GM10266 (cell line): Measurements from ENCODE around the gene TRIP12.

Source experiments
- DNase-seq: peaks from one replicate; pipeline ENCODE4 v3.0.0; 2012; ENCODE audit errors: extremely low spot score
- TF ChIP-seq, protein P1 (sequence below): IDR thresholded peaks from 2 replicates; pipeline ENCODE4 v1.5.1; 2012; ENCODE audit warnings: mild to moderate bottlenecking, low read depth; ENCODE audit not compliant: control insufficient read depth, insufficient read depth; ENCODE audit errors: missing control alignments

TRIP12 gene

DNA sequence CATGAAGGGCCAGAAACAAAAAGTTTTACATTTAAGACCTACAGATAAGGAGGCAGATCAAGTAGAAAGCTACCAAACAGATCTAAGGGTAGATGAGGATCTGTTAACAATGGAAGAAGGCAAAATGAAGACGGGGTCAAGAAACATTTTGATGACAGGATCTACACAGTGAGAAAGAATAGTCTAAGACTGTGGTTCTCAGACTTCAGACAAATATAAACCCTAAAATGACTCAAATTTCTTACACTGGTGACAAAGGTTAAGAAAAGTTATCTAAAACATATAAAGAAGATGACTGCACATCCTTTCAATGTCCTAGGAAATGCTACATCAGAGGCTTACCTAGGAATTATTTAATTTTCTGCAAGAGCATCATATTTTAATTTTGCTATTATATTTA lies 34.4 kb downstream of the TRIP12 start:
- TF ChIP-seq, protein P1, sequence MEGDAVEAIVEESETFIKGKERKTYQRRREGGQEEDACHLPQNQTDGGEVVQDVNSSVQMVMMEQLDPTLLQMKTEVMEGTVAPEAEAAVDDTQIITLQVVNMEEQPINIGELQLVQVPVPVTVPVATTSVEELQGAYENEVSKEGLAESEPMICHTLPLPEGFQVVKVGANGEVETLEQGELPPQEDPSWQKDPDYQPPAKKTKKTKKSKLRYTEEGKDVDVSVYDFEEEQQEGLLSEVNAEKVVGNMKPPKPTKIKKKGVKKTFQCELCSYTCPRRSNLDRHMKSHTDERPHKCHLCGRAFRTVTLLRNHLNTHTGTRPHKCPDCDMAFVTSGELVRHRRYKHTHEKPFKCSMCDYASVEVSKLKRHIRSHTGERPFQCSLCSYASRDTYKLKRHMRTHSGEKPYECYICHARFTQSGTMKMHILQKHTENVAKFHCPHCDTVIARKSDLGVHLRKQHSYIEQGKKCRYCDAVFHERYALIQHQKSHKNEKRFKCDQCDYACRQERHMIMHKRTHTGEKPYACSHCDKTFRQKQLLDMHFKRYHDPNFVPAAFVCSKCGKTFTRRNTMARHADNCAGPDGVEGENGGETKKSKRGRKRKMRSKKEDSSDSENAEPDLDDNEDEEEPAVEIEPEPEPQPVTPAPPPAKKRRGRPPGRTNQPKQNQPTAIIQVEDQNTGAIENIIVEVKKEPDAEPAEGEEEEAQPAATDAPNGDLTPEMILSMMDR: no peak
- DNase-seq: no peak

DNA sequence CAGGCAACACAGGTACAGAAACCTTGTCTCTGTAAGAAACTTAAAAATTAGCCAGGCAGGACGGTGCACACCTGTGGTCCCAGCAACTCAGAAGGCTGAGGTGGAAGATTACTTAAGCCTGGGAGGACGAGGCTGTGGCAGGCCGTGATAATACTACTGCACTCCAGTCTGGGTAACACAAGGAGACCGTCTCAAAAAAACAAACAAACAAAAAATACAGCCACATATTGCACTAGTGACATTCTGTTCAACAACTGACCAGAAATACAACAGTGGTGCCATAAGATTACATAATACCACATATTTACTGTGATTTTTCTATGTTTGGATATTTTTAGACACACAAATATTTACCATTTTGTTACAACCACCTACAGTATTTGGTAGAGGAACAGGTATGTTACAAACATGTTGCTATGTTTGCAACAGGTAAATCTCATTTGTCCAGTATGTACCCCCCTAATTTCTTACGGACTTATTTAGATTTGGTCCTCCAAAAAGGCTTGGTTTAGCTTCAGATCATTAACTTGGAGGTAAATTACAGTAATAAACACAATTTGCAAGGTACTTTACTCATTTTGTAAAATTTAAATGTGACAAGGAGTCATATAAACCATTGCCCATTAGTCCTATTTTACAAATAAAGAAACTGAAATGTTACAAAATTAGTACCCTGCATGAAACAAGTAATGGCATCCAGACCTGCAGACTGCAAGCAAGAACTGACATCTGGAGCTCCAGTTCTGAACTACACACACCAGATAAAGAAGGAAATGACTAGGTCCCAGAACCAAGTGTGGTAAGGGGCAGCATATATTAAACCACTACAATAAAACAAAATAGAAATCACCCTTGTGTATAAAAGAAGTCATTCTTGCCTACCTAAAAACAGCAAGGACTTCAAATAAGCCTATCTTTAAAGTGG lies 36.8 kb downstream of the TRIP12 start:
- DNase-seq: no peak
- TF ChIP-seq, protein P1: peak; percentile 21

DNA sequence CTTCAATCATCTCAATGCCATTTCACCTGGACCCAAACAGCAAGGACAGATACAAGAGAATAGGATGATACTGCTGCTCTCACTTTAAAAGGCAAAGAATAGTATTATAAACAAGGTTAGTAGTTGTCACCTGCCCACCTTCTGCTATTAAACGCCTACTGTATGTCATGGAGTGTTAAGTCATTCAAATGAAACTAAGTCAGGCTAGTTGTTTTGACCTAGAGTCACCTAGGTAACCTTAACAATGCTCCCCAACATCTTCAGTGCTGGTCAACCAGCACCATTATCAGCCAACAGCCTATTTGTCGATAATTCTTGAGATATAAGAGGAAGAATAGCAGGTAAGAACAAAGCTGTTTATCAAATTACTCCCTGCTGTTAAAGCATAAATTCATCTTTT lies 39.2 kb downstream of the TRIP12 start:
- no peak for DNase-seq
- TF ChIP-seq, protein P1: no peak

DNA sequence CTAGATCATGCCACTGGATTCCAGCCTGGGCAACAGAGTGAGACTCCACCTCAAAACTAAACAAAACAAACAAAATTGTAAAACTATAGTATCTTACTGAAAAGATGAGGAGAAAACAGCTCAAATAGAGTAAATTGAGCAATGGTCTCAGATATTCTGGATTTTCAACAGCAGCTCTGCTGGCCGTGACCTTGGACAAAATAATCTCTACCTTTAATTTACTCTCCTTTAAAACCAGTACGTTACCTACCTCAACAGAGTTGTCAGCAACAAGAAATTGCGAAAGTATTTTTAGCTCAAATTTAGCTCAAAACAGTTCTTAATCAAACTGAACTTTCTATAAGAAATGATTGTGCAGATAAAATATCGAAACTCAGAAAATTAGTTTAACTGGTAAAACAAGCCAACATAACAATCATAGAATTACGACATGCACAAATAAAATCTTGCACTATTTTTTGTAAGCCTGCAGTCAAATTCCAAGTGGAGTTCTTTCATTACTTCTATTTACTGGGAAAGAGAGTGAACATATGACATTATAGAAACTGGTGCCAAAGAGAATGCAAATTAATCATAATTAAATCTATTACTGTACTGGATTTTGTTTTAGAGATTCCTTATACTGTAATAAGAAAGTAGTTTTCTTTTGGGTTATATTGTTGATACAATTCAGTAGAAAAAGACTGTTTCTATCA lies 40.8 kb downstream of the TRIP12 start:
- TF ChIP-seq, protein P1: no peak
- DNase-seq: no peak

DNA sequence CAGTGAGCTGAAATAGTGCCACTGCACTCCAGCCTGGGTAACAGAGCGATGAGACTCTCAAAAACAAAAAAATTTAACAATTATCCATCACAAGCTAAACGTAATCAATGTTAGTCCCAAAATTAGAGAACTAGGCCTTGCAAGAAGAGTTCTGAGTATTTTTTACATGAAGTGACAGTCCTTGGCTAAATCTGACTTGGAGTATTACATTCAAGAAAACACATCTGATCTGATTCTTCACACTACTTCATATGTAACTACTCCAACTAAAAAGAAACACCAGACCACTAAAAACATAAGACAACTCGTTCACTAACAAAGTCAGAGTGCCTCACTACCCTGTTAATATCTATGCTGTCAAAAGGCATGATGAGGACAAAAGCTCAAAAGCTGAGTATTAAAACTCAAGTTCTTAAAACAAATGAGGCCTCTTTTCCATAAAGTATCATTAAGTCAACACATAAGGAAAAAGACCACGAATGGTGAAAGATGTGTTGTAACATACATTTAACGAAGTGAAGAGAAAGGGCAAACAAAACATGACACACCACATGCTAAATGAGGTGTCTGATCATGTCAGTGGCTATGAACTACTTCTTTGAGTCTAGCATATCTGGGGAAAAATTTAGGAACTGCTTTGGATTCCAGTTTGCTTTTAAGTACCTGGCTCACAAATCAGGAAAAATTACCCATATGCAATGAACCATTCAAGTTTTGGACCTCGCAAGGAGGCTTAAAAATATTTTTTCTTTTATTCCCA lies 42.4 kb downstream of the TRIP12 start:
- no peak for DNase-seq
- TF ChIP-seq, protein P1: no peak

DNA sequence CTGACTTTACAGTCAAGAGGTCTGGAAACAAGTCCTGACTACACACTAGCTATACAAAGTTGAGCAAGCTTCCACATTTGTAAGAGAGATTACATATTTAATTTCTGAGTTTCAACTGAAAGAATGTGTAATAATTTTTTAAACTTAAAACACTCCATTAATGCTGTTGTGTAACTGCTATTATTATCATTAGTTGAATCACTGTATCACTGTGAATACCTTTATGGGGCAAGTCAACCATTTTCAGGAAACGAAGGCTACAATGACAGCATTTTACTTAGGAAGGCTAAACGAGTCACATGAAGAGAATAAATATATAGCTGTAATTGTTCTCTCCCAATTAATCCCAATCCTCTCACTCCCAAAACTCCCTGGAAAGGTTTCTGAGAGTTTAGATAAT lies 46.3 kb downstream of the TRIP12 start:
- TF ChIP-seq, protein P1: no peak
- DNase-seq: no peak

DNA sequence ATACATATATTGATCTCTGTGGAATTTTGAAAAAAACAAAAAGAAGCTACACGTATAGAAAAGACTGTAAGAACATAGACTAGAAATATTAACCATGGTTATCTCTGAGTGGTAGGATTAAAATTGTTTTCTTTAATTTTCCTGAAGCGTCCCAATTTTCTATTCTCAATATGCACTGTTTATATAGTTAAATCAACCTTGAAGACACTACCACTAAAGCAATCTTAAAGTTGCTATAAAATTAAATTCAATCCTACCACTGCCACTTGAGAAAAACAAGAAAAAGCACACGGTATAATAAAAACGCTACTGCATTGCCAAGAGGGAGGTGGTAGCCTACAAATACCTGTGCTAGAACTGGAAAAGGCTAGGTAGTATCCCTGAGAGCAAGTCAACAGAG lies 47.2 kb downstream of the TRIP12 start:
- TF ChIP-seq, protein P1: no peak
- no peak for DNase-seq
